GM12878 (cell line): ENCODE data around the gene MYH2. TPM values are rescaled to one million over a fixed set of nuclear protein-coding genes. Genes with fewer than 3 reads are reported as not detected.

Experiments used
- ATAC-seq: fragments of 200-7000 bp; cut with Tn5 transposase; 3 replicates; pipeline ENCODE4 v1.9.1; 2020; ENCODE audit warnings: mild to moderate bottlenecking, moderate library complexity
- BruUV-seq: library from RNA; stranded (reverse); fragments of 400-500 nt; replicated peaks from 2 replicates; lab custom pipeline; 2021; lab: Mats Ljungman, UMichigan
- CTCF ChIA-PET: fragments of 300-600 bp; sonication (Branson Sonifier 250); formaldehyde crosslinking; extraction: SDS; loops from one replicate; lab custom pipeline; 2021; ENCODE audit warnings: inconsistent platforms; lab: Yijun Ruan, JAX
- POLR2A ChIA-PET: fragments of 350-600 bp; formaldehyde crosslinking; extraction: SDS; loops from one replicate; lab custom pipeline; 2021; ENCODE audit warnings: inconsistent platforms; lab: Charles Lee
- RAD21 ChIA-PET: fragments of 300-600 bp; sonication (Branson Sonifier 250); formaldehyde crosslinking; loops from one replicate; lab custom pipeline; 2023; ENCODE audit warnings: antibody characterized with exemption; ENCODE audit not compliant: unreplicated experiment; lab: Charles Lee
- SMC1A ChIA-PET: fragments of 300-600 bp; sonication (Branson Sonifier 250); formaldehyde crosslinking; loops from one replicate; lab custom pipeline; 2023; ENCODE audit not compliant: unreplicated experiment, uncharacterized antibody; lab: Charles Lee
- DNase-seq: peaks from one replicate; pipeline ENCODE4 v3.0.0-alpha.2; 2011; ENCODE audit warnings: low read depth, low spot score
- FAIRE-seq: peaks from 3 replicates; lab custom pipeline; 2011; peaks lifted over from hg19 to GRCh38; lab: Jason Lieb, UNC
- H2AFZ ChIP-seq: 2 replicates; pipeline ENCODE4 v1.6.0; 2011; ENCODE audit warnings: low read depth, low read length, control low read depth; ENCODE audit not compliant: control insufficient read depth
- H3K27ac ChIP-seq: 2 replicates; pipeline ENCODE4 v1.5.1; 2011; ENCODE audit warnings: control low read depth; ENCODE audit not compliant: control insufficient read depth, insufficient read depth
- H3K27me3 ChIP-seq, 2 experiments: replicated peaks in 1 of 2; 2 replicates each; pipeline versions ENCODE4 v1.6.0 to v1.6.1; 2011; ENCODE audit warnings: low read length in 1 of 2; ENCODE audit not compliant: control insufficient read depth in 2 of 2, insufficient read depth in 2 of 2
- H3K36me3 ChIP-seq, 2 experiments: 2 replicates each; pipeline ENCODE4 v1.5.1; 2011; ENCODE audit warnings: low read length in 1 of 2; ENCODE audit not compliant: control insufficient read depth in 2 of 2, insufficient read depth in 2 of 2
- H3K4me1 ChIP-seq: 2 replicates; pipeline ENCODE4 v1.6.1; 2011; ENCODE audit warnings: mild to moderate bottlenecking, low read length, moderate library complexity, mixed read lengths; ENCODE audit not compliant: control insufficient read depth, insufficient read depth
- H3K4me2 ChIP-seq: 2 replicates; pipeline ENCODE4 v1.6.0; 2011; ENCODE audit warnings: control low read depth; ENCODE audit not compliant: control insufficient read depth, insufficient read depth
- H3K4me3 ChIP-seq: fragments of 200-600 bp; sonication (generic); 2 replicates; pipeline ENCODE4 v1.5.1; 2016
- H3K79me2 ChIP-seq: 2 replicates; pipeline ENCODE4 v1.6.0; 2011; ENCODE audit warnings: low read length; ENCODE audit not compliant: control insufficient read depth, insufficient read depth
- H3K9ac ChIP-seq: 2 replicates; pipeline ENCODE4 v1.8.0; 2011; ENCODE audit warnings: low read length, control low read depth, mixed read lengths; ENCODE audit not compliant: control insufficient read depth, insufficient read depth
- H3K9me3 ChIP-seq: replicated peaks from 3 replicates; pipeline ENCODE4 v1.5.1; 2011; ENCODE audit warnings: mild to moderate bottlenecking, low read length; ENCODE audit not compliant: control insufficient read depth, insufficient read depth
- H4K20me1 ChIP-seq: 2 replicates; pipeline ENCODE4 v1.6.0; 2011; ENCODE audit not compliant: control insufficient read depth, insufficient read depth
- BHLHE40 ChIP-seq, 2 experiments: fragments of 450-650 bp in 1 of 2; IDR thresholded peaks; 2 replicates each; pipeline ENCODE4 v1.6.1; 2011 to 2017; ENCODE audit warnings: low read depth in 2 of 2, borderline replicate concordance in 1 of 2, improper control_type of control experiment in 1 of 2, low read length in 1 of 2, mild to moderate bottlenecking in 1 of 2
- CBX3 ChIP-seq: fragments of 200-600 bp; sonication (generic); IDR thresholded peaks from 2 replicates; pipeline ENCODE4 v1.6.1; 2016; ENCODE audit warnings: low read depth, borderline replicate concordance
- CEBPB ChIP-seq, 2 experiments: fragments of 150-350 bp in 1 of 2; IDR thresholded peaks; 2 replicates each; pipeline ENCODE4 v1.6.1; 2012 to 2014; ENCODE audit warnings: low read depth in 2 of 2, low read length in 2 of 2, borderline replicate concordance in 1 of 2, inconsistent platforms in 1 of 2
- CHD4 ChIP-seq: fragments of 200-600 bp; sonication (generic); IDR thresholded peaks from 2 replicates; pipeline ENCODE4 v1.6.1; 2016; ENCODE audit warnings: mild to moderate bottlenecking
- CREB1 ChIP-seq: IDR thresholded peaks from 2 replicates; pipeline ENCODE4 v1.6.1; 2012; ENCODE audit warnings: low read depth, mild to moderate bottlenecking, inconsistent platforms
- CREM ChIP-seq: IDR thresholded peaks from 2 replicates; pipeline ENCODE4 v1.6.1; 2014; ENCODE audit warnings: antibody characterized with exemption, low read depth
- JUND ChIP-seq: IDR thresholded peaks from 2 replicates; pipeline ENCODE4 v1.6.1; 2012; ENCODE audit warnings: low read depth, mild to moderate bottlenecking, low read length, improper control_type of control experiment, moderate library complexity
- KLF5 ChIP-seq: fragments of 450-650 bp; IDR thresholded peaks from 2 replicates; pipeline ENCODE4 v1.6.1; 2014; ENCODE audit warnings: mild to moderate bottlenecking; ENCODE audit not compliant: partially characterized antibody
- MEF2B ChIP-seq: fragments of 450-650 bp; IDR thresholded peaks from 2 replicates; pipeline ENCODE4 v1.6.1; 2018; ENCODE audit warnings: mild to moderate bottlenecking, moderate library complexity; ENCODE audit not compliant: partially characterized antibody, poor library complexity, severe bottlenecking
- MYB ChIP-seq: fragments of 150-350 bp; IDR thresholded peaks from 2 replicates; pipeline ENCODE4 v1.6.1; 2014; ENCODE audit warnings: mild to moderate bottlenecking, low read depth, low read length, borderline replicate concordance
- MYC ChIP-seq: IDR thresholded peaks from 2 replicates; pipeline ENCODE4 v1.6.1; 2011; ENCODE audit warnings: mild to moderate bottlenecking, low read length, moderate library complexity, inconsistent platforms; ENCODE audit not compliant: insufficient read depth, insufficient replicate concordance, insufficient read length, severe bottlenecking
- NFIC ChIP-seq: IDR thresholded peaks from 2 replicates; pipeline ENCODE4 v1.6.1; 2012; ENCODE audit warnings: low read depth, mild to moderate bottlenecking, inconsistent platforms, low read length, moderate library complexity
- NFYA ChIP-seq: IDR thresholded peaks from 2 replicates; pipeline ENCODE4 v1.6.1; 2011; ENCODE audit warnings: low read depth, mild to moderate bottlenecking, low read length, improper control_type of control experiment, borderline replicate concordance
- POU2F2 ChIP-seq: IDR thresholded peaks from 3 replicates; pipeline ENCODE4 v1.6.1; 2011; ENCODE audit warnings: low read depth, mild to moderate bottlenecking, low read length, borderline replicate concordance
- SKIL ChIP-seq: fragments of 450-650 bp; IDR thresholded peaks from 2 replicates; pipeline ENCODE4 v1.6.1; 2017; ENCODE audit warnings: mild to moderate bottlenecking, low read depth, inconsistent platforms; ENCODE audit not compliant: poor library complexity, severe bottlenecking
- SP1 ChIP-seq: IDR thresholded peaks from one replicate; pipeline ENCODE4 v1.6.1; 2011; ENCODE audit warnings: low read depth, low read length
- TAF1 ChIP-seq: IDR thresholded peaks from 2 replicates; pipeline ENCODE4 v1.6.1; 2011; ENCODE audit warnings: mild to moderate bottlenecking, low read depth, low read length, borderline replicate concordance
- TBL1XR1 ChIP-seq: IDR thresholded peaks from 2 replicates; pipeline ENCODE4 v1.6.1; 2012; ENCODE audit warnings: low read depth, low read length, improper control_type of control experiment
- USF2 ChIP-seq: IDR thresholded peaks from 2 replicates; pipeline ENCODE4 v1.6.1; 2011; ENCODE audit warnings: low read depth, low read length, improper control_type of control experiment, borderline replicate concordance
- ZNF24 ChIP-seq: fragments of 450-650 bp; IDR thresholded peaks from 2 replicates; pipeline ENCODE4 v1.6.1; 2017; ENCODE audit warnings: antibody characterized with exemption, mild to moderate bottlenecking
- WGBS: methylation state at CpG from one replicate; pipeline ENCODE4 v1.1.6; 2016; ENCODE audit warnings: low lambda C conversion rate; ENCODE audit not compliant: insufficient replicate concordance, insufficient coverage; ENCODE audit errors: missing lambda C conversion rate; 5-methylcytosine and 5-hydroxymethylcytosine counted together
- in situ Hi-C: fragments of 300-500 bp; cut with MboI; formaldehyde crosslinking; loops from 9 replicates; pipeline ENCODE4 v1.14.3; 2018; ENCODE audit warnings: mixed read lengths
- intact Hi-C: fragments of 100-400 bp; cut with micrococcal nuclease; formaldehyde crosslinking; loops from one replicate; pipeline ENCODE4 v1.14.2; 2022; ENCODE audit not compliant: unreplicated experiment
- polyA plus RNA-seq, 11 experiments: library from polyadenylated mRNA; depleted of rRNA in 4 of 11; unstranded in 6 of 11; stranded (reverse) in 5 of 11; fragments of >200 nt; fragmentation: Nextera tagmentation in 4 of 11; fragmentation: Illumina TruSeq in 1 of 11; extraction: Ambion mirVana in 4 of 11; extraction: Trizol in 1 of 11; gene quantifications; 1 replicate in 1 of 11; 2 replicates in 10 of 11; pipeline versions ENCODE4 v1.2.1 to v1.2.3, GENCODE V29; 2011 to 2016; ENCODE audit warnings: inconsistent platforms in 2 of 11, missing spikeins in 2 of 11, low read depth in 1 of 11
- total RNA-seq, 4 experiments: library from RNA; depleted of rRNA in 3 of 4; stranded (reverse); fragments of >200 nt in 3 of 4; fragmentation: Illumina TruSeq in 1 of 4; extraction: Trizol in 1 of 4; gene quantifications; 2 replicates each; pipeline versions ENCODE4 v1.2.1 to v1.2.3, GENCODE V29; 2013 to 2021

MYH2 gene
- total and polyA plus RNA-seq, 10 of the 15 experiments (the other 5 are each of a cell fraction or from before 2014, with no cell fraction given): not detected

GRCh38 chr17:10532026-10532425, 17.4 kb downstream of the MYH2 start (continued):
- TF ChIP-seq CBX3: no peak
- TF ChIP-seq, all 136 proteins: peak for 0

- SMC1A ChIA-PET: no interaction called here
Measured at GRCh38 chr17:10527419-10527818, 22.0 kb downstream of the MYH2 start.

More at GRCh38 chr17:10527419-10527818, 22.0 kb downstream of the MYH2 start:
- no TSS peak for BruUV-seq
- no peak for TF ChIP-seq SP1
- no peak for TF ChIP-seq NFIC
- no peak for TF ChIP-seq CBX3
- TF ChIP-seq TAF1: no peak
- TF ChIP-seq BHLHE40 (IDR thresholded peaks at IDR 0.05; ENCODE audit: borderline replicate concordance in 1 of 2, low read depth in 2 of 2, low read length in 1 of 2): no peak
- TF ChIP-seq CREM: no peak
- TF ChIP-seq SKIL: no peak
- no peak for TF ChIP-seq JUND
- no peak for TF ChIP-seq MYC
- no peak for TF ChIP-seq USF2
- no peak for TF ChIP-seq ZNF24
- TF ChIP-seq NFYA: no peak
- TF ChIP-seq MEF2B: no peak
- TF ChIP-seq TBL1XR1: no peak
- TF ChIP-seq POU2F2: no peak
- no peak for TF ChIP-seq KLF5
- TF ChIP-seq CEBPB (IDR thresholded peaks at IDR 0.05; ENCODE audit: borderline replicate concordance in 1 of 2, low read depth in 2 of 2, low read length in 2 of 2): no peak
- no peak for TF ChIP-seq CREB1
- no peak for TF ChIP-seq MYB
- no peak for TF ChIP-seq CHD4
- CTCF ChIA-PET: no interaction called here
- ATAC-seq (no peak), DNase-seq (no peak), FAIRE-seq (no peak)
- Histone ChIP-seq H3K9ac (no peak overlapping the region), H3K79me2 (no peaks in the 10 kb centered on the region), H3K27me3 (no peaks in the 10 kb centered on the region; a peak in 1 of 4 replicates), H2AFZ (no peak overlapping the region), H4K20me1 (no peaks in the 10 kb centered on the region), H3K9me3 (no peaks in the 10 kb centered on the region), H3K4me2 (no peak overlapping the region), H3K4me1 (no peaks in the 10 kb centered on the region), H3K27ac (no peak overlapping the region), H3K4me3 (no peak overlapping the region), H3K36me3 (no peaks in the 10 kb centered on the region)
- intact Hi-C loops: no loop called here
- POLR2A ChIA-PET: no interaction called here
- in situ Hi-C loops: no loop called here
- whole genome bisulfite sequencing: 48% methylated on average over 6 of the region's 6 CpGs
- RAD21 ChIA-PET: no interaction called here
